Mucosa of rectum (tissue), 2 donors: ENCODE data around the gene NKIRAS1.
"Not testable (repeated sequence)": the region's sequence is repeated elsewhere in the genome, so short reads cannot be mapped to it uniquely, and the experiment has no call there.

ENCODE experiments used
- H3K27ac ChIP-seq, 2 donors: one replicate each; pipeline ENCODE4 v1.7.0; 2013; ENCODE audit warnings: inconsistent platforms in 2 of 2, low read depth in 2 of 2, low read length in 2 of 2
- H3K27me3 ChIP-seq, 2 donors: one replicate each; pipeline ENCODE4 v1.7.0; 2013; ENCODE audit warnings: low read length in 2 of 2; ENCODE audit not compliant: control insufficient read depth in 2 of 2, insufficient read depth in 2 of 2
- H3K36me3 ChIP-seq, 2 donors: one replicate each; pipeline ENCODE4 v1.7.0; 2013; ENCODE audit warnings: low read length in 2 of 2; ENCODE audit not compliant: control insufficient read depth in 2 of 2, insufficient read depth in 2 of 2
- H3K4me1 ChIP-seq, 2 donors: one replicate each; pipeline ENCODE4 v1.7.0; 2013; ENCODE audit warnings: low read length in 2 of 2, mild to moderate bottlenecking in 1 of 2; ENCODE audit not compliant: control insufficient read depth in 2 of 2, insufficient read depth in 2 of 2
- H3K4me3 ChIP-seq, 2 donors: one replicate each; pipeline ENCODE4 v1.7.0; 2013; ENCODE audit warnings: low read length in 2 of 2
- H3K9ac ChIP-seq, 2 donors: one replicate each; pipeline ENCODE4 v1.7.0; 2013; ENCODE audit warnings: low read length in 2 of 2, low read depth in 1 of 2, mild to moderate bottlenecking in 1 of 2
- H3K9me3 ChIP-seq, 2 donors: one replicate each; pipeline ENCODE4 v1.7.0; 2013; ENCODE audit warnings: low read length in 2 of 2; ENCODE audit not compliant: control insufficient read depth in 2 of 2
- donor health status: healthy.
- donor health status: Normal muscosa, but diverticular disease.

Gene NKIRAS1

DNA sequence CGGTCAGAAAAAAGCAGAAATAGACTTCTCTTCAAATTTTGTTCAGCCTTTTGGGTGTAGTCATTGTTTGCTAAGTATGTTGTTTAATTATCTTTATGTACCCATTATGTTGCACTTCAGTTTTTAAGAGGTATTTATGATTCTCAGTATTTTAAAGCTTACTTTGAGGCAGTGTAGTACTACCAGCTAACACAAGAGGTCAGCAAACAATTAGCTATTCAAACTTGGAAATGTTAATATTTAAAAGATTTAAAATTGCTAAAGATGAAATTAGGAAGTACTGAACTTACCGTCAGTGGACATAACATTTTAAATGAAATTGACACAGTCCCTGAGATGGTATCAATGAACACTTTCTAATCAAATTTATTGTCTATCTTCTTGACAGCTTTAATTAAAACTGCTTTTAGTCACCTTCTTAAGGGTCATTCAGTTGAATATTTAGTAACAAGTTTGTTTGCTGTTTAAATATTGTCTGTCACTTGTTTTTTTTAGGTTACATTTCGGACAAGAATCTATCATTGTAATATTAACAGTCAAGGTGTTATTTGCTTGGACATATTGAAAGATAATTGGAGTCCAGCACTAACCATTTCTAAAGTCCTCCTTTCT lies 28.1 kb downstream of the NKIRAS1 start:
- H3K9me3 ChIP-seq = no peaks in the 10 kb centered on the region
- H3K27ac ChIP-seq = no peak overlapping the region
- no peaks in the 10 kb centered on the region for H3K27me3 ChIP-seq
- peaks cover 20 to 28% of the 10 kb centered on the region in 2 donors for H3K36me3 ChIP-seq
- no peak overlapping the region for H3K9ac ChIP-seq
- no peak overlapping the region for H3K4me3 ChIP-seq
- no peaks in the 10 kb centered on the region for H3K4me1 ChIP-seq

DNA sequence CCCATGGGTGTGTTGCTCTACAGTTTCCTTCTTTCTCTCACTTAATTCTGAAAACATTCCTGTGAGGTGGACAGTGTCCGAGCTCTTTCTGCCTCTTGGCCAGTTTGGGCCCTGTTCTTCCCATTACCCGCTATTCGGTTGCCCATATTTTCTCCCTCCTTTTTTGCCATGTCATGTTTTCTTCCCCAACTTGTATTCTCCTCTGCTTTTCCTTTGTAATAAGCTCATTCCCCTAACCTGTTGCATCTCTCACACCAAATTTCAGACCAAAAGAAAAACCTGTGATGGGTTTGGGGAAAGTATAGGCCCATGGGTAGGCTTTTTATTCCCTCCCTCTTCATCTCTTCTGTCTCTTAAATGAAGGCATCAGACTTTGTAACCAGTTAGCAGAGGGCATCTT lies 30.5 kb downstream of the NKIRAS1 start:
- H3K27me3 ChIP-seq = no peaks in the 10 kb centered on the region

DNA sequence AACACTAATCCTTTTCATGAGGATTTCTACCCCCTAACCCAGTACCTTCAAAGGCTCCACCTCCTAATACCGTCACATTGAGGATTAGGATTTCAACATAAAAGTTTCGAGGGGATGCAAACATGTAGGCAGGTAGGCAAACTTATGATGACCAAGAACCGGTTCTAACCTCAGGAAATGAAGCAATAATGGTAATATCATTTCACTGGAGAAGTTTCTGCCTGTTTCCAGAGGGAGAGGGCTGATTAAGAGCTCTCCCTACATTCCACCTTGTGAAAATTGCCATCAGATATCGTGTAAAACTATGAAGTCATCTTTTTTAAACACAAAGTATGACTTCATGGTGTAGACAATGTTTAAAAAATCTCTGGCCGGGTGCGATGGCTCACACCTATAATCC lies 31.6 kb downstream of the NKIRAS1 start:
- Histone ChIP-seq H3K9ac (no peak overlapping the region), H3K4me3 (no peak overlapping the region), H3K9me3 (no peaks in the 10 kb centered on the region), H3K4me1 (no peaks in the 10 kb centered on the region), H3K36me3 (peaks cover 4% of the 10 kb centered on the region in 2 donors), H3K27me3 (no peaks in the 10 kb centered on the region), H3K27ac (no peak overlapping the region)

More for the DNA sequence above, 30.5 kb downstream of the NKIRAS1 start:
- H3K9me3 ChIP-seq = no peaks in the 10 kb centered on the region
- no peak overlapping the region for H3K4me3 ChIP-seq
- H3K9ac ChIP-seq = no peak overlapping the region
- peaks cover 10 to 11% of the 10 kb centered on the region in 2 donors for H3K36me3 ChIP-seq
- no peaks in the 10 kb centered on the region for H3K4me1 ChIP-seq
- no peak overlapping the region for H3K27ac ChIP-seq

DNA sequence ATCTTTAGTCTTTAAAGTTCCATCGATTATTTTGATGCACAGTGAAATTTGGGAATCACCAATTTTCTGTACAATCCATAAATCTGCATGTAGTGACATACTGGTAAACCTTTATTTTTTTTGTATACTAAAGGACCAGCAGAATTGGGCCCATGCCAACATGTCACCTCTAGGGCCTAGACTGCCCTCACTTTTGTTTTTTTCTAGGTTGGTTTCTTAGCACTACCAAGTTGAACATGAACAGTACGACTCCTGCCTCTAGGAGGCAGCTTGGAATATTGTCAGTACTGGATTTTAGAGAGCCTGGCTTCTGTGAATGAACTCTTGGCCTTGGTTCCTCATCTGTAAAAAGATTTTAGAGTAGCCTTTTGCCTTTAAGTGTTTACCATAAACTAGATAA lies 32.3 kb downstream of the NKIRAS1 start:
- H3K9ac ChIP-seq = no peak overlapping the region
- H3K9me3 ChIP-seq = no peaks in the 10 kb centered on the region
- H3K4me1 ChIP-seq = no peaks in the 10 kb centered on the region
- H3K27ac ChIP-seq = no peak overlapping the region
- H3K4me3 ChIP-seq = no peak overlapping the region
- no peaks in the 10 kb centered on the region for H3K36me3 ChIP-seq
- no peaks in the 10 kb centered on the region for H3K27me3 ChIP-seq

DNA sequence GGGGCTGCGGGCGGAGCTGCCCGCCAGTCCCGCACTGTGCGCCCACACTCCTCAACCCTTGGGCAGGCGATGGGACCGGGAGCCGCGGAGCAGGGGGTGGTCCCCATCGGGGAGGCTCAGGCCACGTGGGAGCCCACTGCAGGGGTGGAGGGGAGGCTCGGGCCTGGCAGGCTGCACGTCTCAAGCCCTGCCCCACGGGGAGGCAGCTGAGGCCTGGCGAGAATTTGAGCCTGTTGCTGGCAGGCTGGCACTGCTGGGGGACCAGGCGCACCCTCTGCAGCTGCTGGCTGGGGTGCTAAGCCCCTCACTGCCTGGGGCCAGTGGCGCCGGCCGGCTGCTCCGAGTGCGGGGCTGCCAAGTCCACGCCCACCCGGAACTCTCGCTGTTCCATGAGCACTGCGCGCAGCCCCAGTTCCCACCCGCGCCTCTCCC lies 34.3 kb downstream of the NKIRAS1 start:
- Histone ChIP-seq H3K4me3 (no peak overlapping the region), H3K4me1 (no peaks in the 10 kb centered on the region), H3K36me3 (peaks cover 0 to 3% of the 10 kb centered on the region in 2 donors), H3K27me3 (no peaks in the 10 kb centered on the region), H3K27ac (no peak overlapping the region), H3K9ac (no peak overlapping the region), H3K9me3 (no peaks in the 10 kb centered on the region)

DNA sequence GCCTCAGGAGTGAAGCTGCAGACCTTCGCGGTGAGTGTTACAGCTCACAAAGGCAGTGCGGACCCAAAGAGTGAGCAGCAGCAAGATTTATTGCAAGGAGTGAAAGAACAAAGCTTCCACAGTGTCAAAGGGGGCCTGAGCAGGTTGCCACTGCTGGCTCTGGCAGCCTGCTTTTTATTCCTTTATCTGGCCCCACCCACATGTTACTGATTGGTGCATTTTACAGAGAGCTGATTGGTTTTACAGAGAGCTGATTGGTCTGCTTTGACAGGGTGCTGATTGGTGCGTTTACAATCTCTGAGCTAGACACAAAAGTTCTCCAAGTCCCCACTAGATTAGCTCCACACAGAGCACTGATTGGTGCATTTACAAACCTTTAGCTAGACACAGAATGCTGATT lies 34.8 kb downstream of the NKIRAS1 start:
- not testable (repeated sequence) for H3K4me1 ChIP-seq

DNA sequence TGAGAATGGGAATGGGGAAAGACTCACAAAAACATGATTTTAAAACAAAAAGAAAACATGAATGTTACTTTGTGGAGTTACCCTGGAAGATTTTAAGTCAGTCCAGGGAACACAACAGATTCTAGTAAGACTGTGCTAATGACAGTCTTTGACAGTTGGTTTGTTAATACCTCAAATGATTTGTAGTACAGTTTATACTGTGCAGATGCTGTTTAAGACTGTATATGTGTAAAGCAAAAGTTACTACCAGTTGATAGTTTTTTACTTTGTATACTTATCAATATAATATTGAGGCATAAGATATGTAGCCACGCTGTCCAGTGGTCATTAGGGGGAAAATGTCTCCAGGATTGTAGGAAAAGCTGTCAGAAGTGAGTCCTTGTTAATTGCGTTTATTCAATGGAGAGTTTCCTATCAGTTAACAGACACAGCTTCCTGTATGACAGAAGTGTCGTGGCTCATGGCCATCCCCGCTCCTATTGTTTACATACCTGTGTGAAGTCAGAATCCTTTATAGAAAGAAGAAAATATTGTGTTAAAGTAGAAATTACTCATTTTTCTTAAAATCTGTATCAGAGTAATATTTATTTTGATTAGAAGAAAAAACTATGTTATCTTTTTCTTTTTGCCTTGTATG lies 36.0 kb downstream of the NKIRAS1 start:
- H3K9me3 ChIP-seq = no peaks in the 10 kb centered on the region
- no peak overlapping the region for H3K4me3 ChIP-seq
- no peaks in the 10 kb centered on the region for H3K4me1 ChIP-seq
- H3K9ac ChIP-seq = no peak overlapping the region
- no peak overlapping the region for H3K27ac ChIP-seq
- no peaks in the 10 kb centered on the region for H3K27me3 ChIP-seq
- peaks cover 0 to 3% of the 10 kb centered on the region in 2 donors for H3K36me3 ChIP-seq

More for the DNA sequence above, 34.8 kb downstream of the NKIRAS1 start:
- not testable (repeated sequence) for H3K9ac ChIP-seq, H3K9me3 ChIP-seq, H3K4me3 ChIP-seq, H3K36me3 ChIP-seq, H3K27ac ChIP-seq, H3K27me3 ChIP-seq

DNA sequence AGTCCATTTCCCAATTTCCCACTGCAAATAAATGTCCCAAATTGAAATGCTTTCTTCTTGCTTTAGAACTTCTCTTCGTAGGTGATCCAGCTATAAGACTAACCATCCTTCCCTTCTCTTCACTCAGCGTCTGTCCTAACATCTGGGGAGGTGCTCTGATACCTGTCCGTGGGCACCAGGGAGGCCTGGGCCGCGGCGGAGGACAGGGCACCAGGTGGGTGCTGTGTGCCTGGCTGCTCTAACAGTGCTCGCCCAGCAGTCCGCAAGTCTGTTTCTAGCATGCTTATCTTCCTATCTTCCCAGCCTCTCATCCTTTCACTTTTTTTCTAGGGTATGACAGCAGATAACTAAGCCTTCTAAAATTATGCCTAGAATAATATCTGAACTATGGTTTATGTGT lies 37.3 kb downstream of the NKIRAS1 start:
- no peaks in the 10 kb centered on the region for H3K27me3 ChIP-seq
- H3K9ac ChIP-seq = no peak overlapping the region
- H3K27ac ChIP-seq = no peak overlapping the region
- no peak overlapping the region for H3K4me3 ChIP-seq
- peaks cover 0 to 3% of the 10 kb centered on the region in 2 donors for H3K36me3 ChIP-seq
- no peaks in the 10 kb centered on the region for H3K4me1 ChIP-seq
- H3K9me3 ChIP-seq = no peaks in the 10 kb centered on the region

DNA sequence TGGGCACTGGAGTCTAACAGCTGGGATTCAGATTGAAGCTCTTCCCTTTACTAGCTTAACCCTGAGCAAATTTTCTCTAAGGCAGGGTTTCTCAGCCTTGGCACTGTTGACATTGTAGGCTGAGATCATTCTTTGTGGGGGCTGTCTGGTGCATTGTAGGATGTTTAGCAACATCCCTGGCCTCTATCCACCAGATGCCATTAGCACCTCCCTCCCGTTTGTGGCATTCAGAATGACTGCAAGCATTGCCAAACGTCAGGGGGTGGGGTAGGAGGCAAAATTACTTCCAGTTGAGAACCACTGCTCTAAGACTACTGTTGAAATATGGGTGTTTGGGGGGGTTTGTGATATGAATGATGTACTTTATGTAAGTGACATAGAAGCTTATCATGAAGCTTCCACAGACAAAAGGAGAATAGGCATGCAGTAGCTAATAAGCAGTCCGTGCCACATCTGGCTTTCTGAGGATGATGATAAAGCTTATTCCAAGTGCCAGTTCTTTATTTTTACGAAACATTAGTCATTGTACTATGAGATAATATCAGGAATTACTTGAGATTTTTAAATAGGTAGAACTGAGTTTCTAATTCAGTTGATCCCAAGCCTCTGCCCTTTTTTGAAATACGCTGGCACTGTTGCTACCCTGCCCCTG lies 39.3 kb downstream of the NKIRAS1 start:
- Histone ChIP-seq H3K9me3 (no peaks in the 10 kb centered on the region), H3K27me3 (no peaks in the 10 kb centered on the region), H3K4me1 (no peaks in the 10 kb centered on the region), H3K9ac (no peak overlapping the region), H3K36me3 (peaks cover 0 to 3% of the 10 kb centered on the region in 2 donors), H3K4me3 (no peak overlapping the region), H3K27ac (no peak overlapping the region)

DNA sequence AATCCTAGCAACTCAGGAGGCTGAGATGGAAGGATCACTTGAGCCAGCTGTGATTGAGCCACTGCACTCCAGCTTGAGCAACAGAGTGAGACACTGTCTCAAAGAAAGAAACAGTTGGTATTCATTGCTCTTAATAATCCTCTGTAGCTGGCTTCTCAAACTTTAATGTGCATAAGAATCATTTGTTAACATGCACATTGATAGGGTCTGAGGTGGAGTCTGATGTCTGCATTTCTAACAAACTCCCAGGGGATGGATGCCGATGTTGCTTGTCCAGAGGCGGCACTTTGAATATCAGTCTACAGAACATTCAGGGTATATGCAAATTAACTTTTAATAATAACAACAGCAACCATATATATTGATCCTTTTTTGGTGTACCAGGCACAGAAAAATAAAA lies 39.9 kb downstream of the NKIRAS1 start:
- Histone ChIP-seq H3K4me1 (no peaks in the 10 kb centered on the region), H3K27me3 (no peaks in the 10 kb centered on the region), H3K27ac (no peak overlapping the region), H3K9ac (no peak overlapping the region), H3K36me3 (peaks cover 0 to 3% of the 10 kb centered on the region in 2 donors), H3K9me3 (no peaks in the 10 kb centered on the region), H3K4me3 (no peak overlapping the region)
